Mesodermal cell (in vitro differentiated cells): ENCODE measurements around the gene COX7A2L.
"Not testable (repeated sequence)": the region's sequence is repeated elsewhere in the genome, so short reads cannot be mapped to it uniquely, and the experiment has no call there.

Source experiments
- H3K27ac ChIP-seq: 2 replicates; pipeline ENCODE4 v1.7.0; 2013; ENCODE audit warnings: mild to moderate bottlenecking, low read depth, low read length, moderate library complexity; ENCODE audit not compliant: severe bottlenecking
- H3K36me3 ChIP-seq: 2 replicates; pipeline ENCODE4 v1.7.1; 2013; ENCODE audit warnings: mild to moderate bottlenecking, low read length, moderate library complexity; ENCODE audit not compliant: control insufficient read depth, insufficient read depth
- H3K4me1 ChIP-seq: one replicate; pipeline ENCODE4 v1.7.1; 2013; ENCODE audit warnings: mild to moderate bottlenecking, low read length; ENCODE audit not compliant: insufficient read depth, control insufficient read depth, poor library complexity, severe bottlenecking
- H3K4me3 ChIP-seq: 2 replicates; pipeline ENCODE4 v1.7.0; 2013; ENCODE audit warnings: low read length, control low read depth, mild to moderate bottlenecking; ENCODE audit not compliant: insufficient read depth, poor library complexity, severe bottlenecking; ENCODE audit errors: extremely low read depth
- H3K9me3 ChIP-seq: 2 replicates; pipeline ENCODE4 v1.7.1; 2013; ENCODE audit warnings: mild to moderate bottlenecking, low read length, moderate library complexity; ENCODE audit not compliant: control insufficient read depth
- WGBS, 2 experiments: methylation state at CpG; one replicate each; pipeline ENCODE4 v1.1.5; 2013; ENCODE audit warnings: missing lambda C conversion rate in 2 of 2; ENCODE audit not compliant: insufficient coverage in 2 of 2; 5-methylcytosine and 5-hydroxymethylcytosine counted together

Gene COX7A2L

GRCh38 chr2:42338567-42339190 is 22.3 kb downstream of the COX7A2L start:
- Histone ChIP-seq H3K36me3 (peaks cover 68% of the 10 kb centered on the region), H3K9me3 (no peaks in the 10 kb centered on the region), H3K4me3 (no peak overlapping the region), H3K27ac (no peak overlapping the region), H3K4me1 (peaks cover 17% of the 10 kb centered on the region)
- 94 to 96% methylated on average over 9 to 12 of the region's 13 CpGs for WGBS, 2 experiments

GRCh38 chr2:42337846-42338566 is 23.0 kb downstream of the COX7A2L start:
- Histone ChIP-seq H3K9me3 (no peaks in the 10 kb centered on the region), H3K4me3 (no peak overlapping the region), H3K27ac (no peak overlapping the region), H3K4me1 (peaks cover 14% of the 10 kb centered on the region), H3K36me3 (peaks cover 75% of the 10 kb centered on the region)
- 95% methylated on average over 22 to 27 of the region's 28 CpGs for WGBS, 2 experiments

GRCh38 chr2:42337356-42337820 is 23.6 kb downstream of the COX7A2L start:
- Histone ChIP-seq H3K9me3 (no peaks in the 10 kb centered on the region), H3K27ac (no peak overlapping the region), H3K4me1 (peaks cover 8% of the 10 kb centered on the region), H3K4me3 (no peak overlapping the region), H3K36me3 (peaks cover 81% of the 10 kb centered on the region)
- 91 to 93% methylated on average over 4 of the region's 5 CpGs for WGBS, 2 experiments

GRCh38 chr2:42336361-42336965 is 24.6 kb downstream of the COX7A2L start:
- Histone ChIP-seq H3K4me3 (no peak overlapping the region), H3K36me3 (peaks cover 90% of the 10 kb centered on the region), H3K4me1 (no peaks in the 10 kb centered on the region), H3K27ac (no peak overlapping the region), H3K9me3 (no peaks in the 10 kb centered on the region)
- WGBS, 2 experiments: 92 to 98% methylated on average over 6 to 7 of the region's 9 CpGs

- no peak overlapping the region for H3K27ac ChIP-seq
- H3K4me1 ChIP-seq: no peaks in the 10 kb centered on the region
- H3K4me3 ChIP-seq: no peak overlapping the region
- no peaks in the 10 kb centered on the region for H3K9me3 ChIP-seq
- H3K36me3 ChIP-seq: peaks cover 90% of the 10 kb centered on the region
- 93 to 94% methylated on average over 8 of the region's 10 CpGs for WGBS, 2 experiments
These were observed 25.4 kb downstream of the COX7A2L start for GRCh38 chr2:42335514-42336104.

- H3K27ac ChIP-seq, H3K4me1 ChIP-seq, H3K9me3 ChIP-seq, H3K4me3 ChIP-seq: not testable (repeated sequence)
- H3K36me3 ChIP-seq: peaks cover 89% of the 10 kb centered on the region
- WGBS, 2 experiments: 88 to 96% methylated on average over 5 to 6 of the region's 6 CpGs
These were observed 26.2 kb downstream of the COX7A2L start for GRCh38 chr2:42334865-42335264.

GRCh38 chr2:42334220-42334619 is 26.8 kb downstream of the COX7A2L start:
- H3K27ac ChIP-seq: no peak overlapping the region
- H3K4me1 ChIP-seq: no peaks in the 10 kb centered on the region
- 80 to 100% methylated on average over 1 of the region's 3 CpGs for WGBS, 2 experiments
- H3K9me3 ChIP-seq: no peaks in the 10 kb centered on the region
- peaks cover 95% of the 10 kb centered on the region for H3K36me3 ChIP-seq
- H3K4me3 ChIP-seq: no peak overlapping the region

- no peaks in the 10 kb centered on the region for H3K9me3 ChIP-seq
- no peak overlapping the region for H3K27ac ChIP-seq
- no peaks in the 10 kb centered on the region for H3K4me1 ChIP-seq
- peaks cover 99% of the 10 kb centered on the region for H3K36me3 ChIP-seq
- H3K4me3 ChIP-seq: no peak overlapping the region
- WGBS, 2 experiments: 84 to 100% methylated on average over 3 to 4 of the region's 4 CpGs
These were observed 27.4 kb downstream of the COX7A2L start for GRCh38 chr2:42333579-42333978.

GRCh38 chr2:42332575-42332974 is 28.4 kb downstream of the COX7A2L start:
- H3K9me3 ChIP-seq: no peaks in the 10 kb centered on the region
- no peak overlapping the region for H3K27ac ChIP-seq
- WGBS, 2 experiments: 97 to 100% methylated on average over 3 of the region's 4 CpGs
- H3K36me3 ChIP-seq: peaks cover 94% of the 10 kb centered on the region
- H3K4me1 ChIP-seq: no peaks in the 10 kb centered on the region
- no peak overlapping the region for H3K4me3 ChIP-seq

- Histone ChIP-seq H3K36me3 (peaks cover 93% of the 10 kb centered on the region), H3K4me3 (no peak overlapping the region), H3K27ac (no peak overlapping the region), H3K4me1 (no peaks in the 10 kb centered on the region), H3K9me3 (no peaks in the 10 kb centered on the region)
- WGBS, 2 experiments: 83 to 100% methylated on average over 1 to 2 of the region's 9 CpGs
These were observed 29.3 kb downstream of the COX7A2L start for GRCh38 chr2:42331569-42332284.
